Activated CD4-positive, alpha-beta memory T cell treated with anti-CD3 and anti-CD28 coated beads, Interleukin-2, amount 10 ng/mL, durations not matched to agents 7 days and 5 days (primary cell): ENCODE results near the gene CTSG. TPM values are rescaled to one million over a fixed set of nuclear protein-coding genes. Genes with fewer than 3 reads are reported as not detected.
"Not testable (repeated sequence)": the region's sequence is repeated elsewhere in the genome, so short reads cannot be mapped to it uniquely, and the experiment has no call there.

ENCODE experiments used
- CTCF ChIA-PET: fragments of 350-600 bp; sonication (Branson Sonifier 250); formaldehyde crosslinking; loops from one replicate; lab custom pipeline; 2021; ENCODE audit warnings: antibody characterized with exemption, inconsistent platforms; lab: Charles Lee
- POLR2A ChIA-PET: fragments of 350-600 bp; sonication (Branson Sonifier 250); formaldehyde crosslinking; loops from one replicate; lab custom pipeline; 2021; ENCODE audit warnings: antibody characterized with exemption; lab: Charles Lee
- DNase-seq: peaks from one replicate; pipeline ENCODE4 v3.0.0-alpha.2; 2020
- H3K27ac Mint-ChIP-seq: one replicate; pipeline ENCODE4 v1.8.0; 2021; ENCODE audit warnings: mild to moderate bottlenecking, mixed read lengths
- H3K27me3 Mint-ChIP-seq: one replicate; pipeline ENCODE4 v1.8.0; 2021; ENCODE audit warnings: mixed read lengths
- H3K36me3 Mint-ChIP-seq: one replicate; pipeline ENCODE4 v1.8.0; 2021; ENCODE audit warnings: low read depth, mixed read lengths
- H3K4me1 Mint-ChIP-seq: one replicate; pipeline ENCODE4 v1.8.0; 2021; ENCODE audit warnings: mixed read lengths
- H3K4me3 Mint-ChIP-seq: one replicate; pipeline ENCODE4 v1.8.0; 2021; ENCODE audit warnings: mild to moderate bottlenecking, mixed read lengths
- H3K9me3 Mint-ChIP-seq: one replicate; pipeline ENCODE4 v1.8.0; 2021; ENCODE audit warnings: mixed read lengths
- total RNA-seq, 2 experiments: library from RNA; stranded (reverse); gene quantifications; one replicate each; pipeline ENCODE4 v1.2.3, GENCODE V29; 2021

Gene CTSG
- total RNA-seq, 2 experiments from 2014 or later = 0.93 to 1.1 TPM

- H3K4me1 Mint-ChIP-seq, H3K27ac Mint-ChIP-seq, CTCF ChIA-PET, H3K36me3 Mint-ChIP-seq, POLR2A ChIA-PET, H3K4me3 Mint-ChIP-seq, H3K9me3 Mint-ChIP-seq, DNase-seq: not testable (repeated sequence)
- H3K27me3 Mint-ChIP-seq = peaks cover 35% of the 10 kb centered on the region
These were observed 15.0 kb upstream of the CTSG start for GRCh38 chr14:24591004-24591403.

- peaks cover 15% of the 10 kb centered on the region for H3K27me3 Mint-ChIP-seq
- H3K27ac Mint-ChIP-seq, H3K4me1 Mint-ChIP-seq, H3K4me3 Mint-ChIP-seq, CTCF ChIA-PET, H3K9me3 Mint-ChIP-seq, POLR2A ChIA-PET, H3K36me3 Mint-ChIP-seq, DNase-seq: not testable (repeated sequence)
These were observed 8.4 kb upstream of the CTSG start for GRCh38 chr14:24584402-24584801.

- Mint-ChIP-seq H3K36me3 (no peaks in the 10 kb centered on the region), H3K27ac (no peak overlapping the region), H3K4me3 (no peak overlapping the region), H3K4me1 (peaks cover 9% of the 10 kb centered on the region), H3K9me3 (no peaks in the 10 kb centered on the region), H3K27me3 (peaks cover 8% of the 10 kb centered on the region)
- ChIA-PET POLR2A (no interaction called here), CTCF (no interaction called here)
- DNase-seq = no peak
These were observed 2.5 kb upstream of the CTSG start for GRCh38 chr14:24578558-24578957.

- H3K9me3 Mint-ChIP-seq = no peaks in the 10 kb centered on the region
- H3K27ac Mint-ChIP-seq = no peak overlapping the region
- no peak for DNase-seq
- ChIA-PET POLR2A (no interaction called here), CTCF (no interaction called here)
- peaks cover 9% of the 10 kb centered on the region for H3K4me1 Mint-ChIP-seq
- no peak overlapping the region for H3K4me3 Mint-ChIP-seq
- H3K27me3 Mint-ChIP-seq = peaks cover 8% of the 10 kb centered on the region
- no peaks in the 10 kb centered on the region for H3K36me3 Mint-ChIP-seq
These were observed 721 bp upstream of the CTSG start for GRCh38 chr14:24576771-24577170.

GRCh38 chr14:24574206-24574774 is 1.8 kb downstream of the CTSG start:
- POLR2A ChIA-PET = no interaction called here
- no peak overlapping the region for H3K4me3 Mint-ChIP-seq
- no peaks in the 10 kb centered on the region for H3K9me3 Mint-ChIP-seq
- H3K27ac Mint-ChIP-seq = no peak overlapping the region
- peaks cover 18% of the 10 kb centered on the region for H3K27me3 Mint-ChIP-seq
- peaks cover 9% of the 10 kb centered on the region for H3K4me1 Mint-ChIP-seq
- H3K36me3 Mint-ChIP-seq = no peaks in the 10 kb centered on the region
- no peak for DNase-seq
- CTCF ChIA-PET = no interaction called here

- no peak overlapping the region for H3K27ac Mint-ChIP-seq
- H3K36me3 Mint-ChIP-seq = no peaks in the 10 kb centered on the region
- peaks cover 12% of the 10 kb centered on the region for H3K9me3 Mint-ChIP-seq
- no peaks in the 10 kb centered on the region for H3K4me1 Mint-ChIP-seq
- ChIA-PET CTCF (no interaction called here), POLR2A (no interaction called here)
- no peak overlapping the region for H3K4me3 Mint-ChIP-seq
- no peak for DNase-seq
- peaks cover 20% of the 10 kb centered on the region for H3K27me3 Mint-ChIP-seq
These were observed 9.7 kb downstream of the CTSG start for GRCh38 chr14:24566318-24566717.

- ChIA-PET CTCF (no interaction called here), POLR2A (no interaction called here)
- Mint-ChIP-seq H3K4me1 (no peaks in the 10 kb centered on the region), H3K9me3 (peaks cover 12% of the 10 kb centered on the region), H3K27ac (no peak overlapping the region), H3K27me3 (peaks cover 18% of the 10 kb centered on the region), H3K4me3 (no peak overlapping the region), H3K36me3 (no peaks in the 10 kb centered on the region)
- DNase-seq = no peak
These were observed 10.3 kb downstream of the CTSG start for GRCh38 chr14:24565766-24566165.

GRCh38 chr14:24563505-24563904 is 12.5 kb downstream of the CTSG start:
- Mint-ChIP-seq H3K27ac (no peak overlapping the region), H3K27me3 (peaks cover 12% of the 10 kb centered on the region), H3K4me3 (no peak overlapping the region), H3K36me3 (no peaks in the 10 kb centered on the region), H3K9me3 (peaks cover 12% of the 10 kb centered on the region), H3K4me1 (no peaks in the 10 kb centered on the region)
- ChIA-PET POLR2A (no interaction called here), CTCF (no interaction called here)
- DNase-seq = no peak

- DNase-seq = no peak
- POLR2A ChIA-PET = no interaction called here
- Mint-ChIP-seq H3K4me3 (no peak overlapping the region), H3K4me1 (no peaks in the 10 kb centered on the region), H3K27me3 (peaks cover 7% of the 10 kb centered on the region), H3K27ac (no peak overlapping the region), H3K36me3 (no peaks in the 10 kb centered on the region), H3K9me3 (no peaks in the 10 kb centered on the region)
- CTCF ChIA-PET = no interaction called here
These were observed 19.3 kb downstream of the CTSG start for GRCh38 chr14:24556756-24557155.

- H3K4me1 Mint-ChIP-seq, CTCF ChIA-PET, H3K4me3 Mint-ChIP-seq, DNase-seq, H3K27ac Mint-ChIP-seq, POLR2A ChIA-PET, H3K27me3 Mint-ChIP-seq, H3K36me3 Mint-ChIP-seq: not testable (repeated sequence)
- H3K9me3 Mint-ChIP-seq = peaks cover 17% of the 10 kb centered on the region
These were observed 27.0 kb downstream of the CTSG start for GRCh38 chr14:24549064-24549463.

GRCh38 chr14:24542346-24542936 is 33.6 kb downstream of the CTSG start:
- ChIA-PET POLR2A (no interaction called here), CTCF (no interaction called here)
- Mint-ChIP-seq H3K27me3 (peaks cover 23% of the 10 kb centered on the region), H3K9me3 (peaks cover 11% of the 10 kb centered on the region), H3K4me1 (peaks cover 2% of the 10 kb centered on the region), H3K36me3 (no peaks in the 10 kb centered on the region), H3K4me3 (no peak overlapping the region), H3K27ac (no peak overlapping the region)
- no peak for DNase-seq

- peaks cover 20% of the 10 kb centered on the region for H3K27me3 Mint-ChIP-seq
- CTCF ChIA-PET = no interaction called here
- H3K9me3 Mint-ChIP-seq = peaks cover 2% of the 10 kb centered on the region
- H3K4me1 Mint-ChIP-seq = peaks cover 2% of the 10 kb centered on the region
- DNase-seq = no peak
- POLR2A ChIA-PET = no interaction called here
- no peaks in the 10 kb centered on the region for H3K36me3 Mint-ChIP-seq
- no peak overlapping the region for H3K27ac Mint-ChIP-seq
- no peak overlapping the region for H3K4me3 Mint-ChIP-seq
These were observed 40.3 kb downstream of the CTSG start for GRCh38 chr14:24535737-24536136.

GRCh38 chr14:24534286-24534685 is 41.8 kb downstream of the CTSG start:
- H3K4me3 Mint-ChIP-seq = no peak overlapping the region
- ChIA-PET CTCF (interaction anchor here (1.0 kb wide), 1 partner anchor 61 kb away, joined by 3 read pairs; no protein-coding TSS in a partner anchor), POLR2A (no interaction called here)
- no peaks in the 10 kb centered on the region for H3K36me3 Mint-ChIP-seq
- H3K9me3 Mint-ChIP-seq = peaks cover 2% of the 10 kb centered on the region
- H3K27me3 Mint-ChIP-seq = peaks cover 9% of the 10 kb centered on the region
- H3K4me1 Mint-ChIP-seq = no peaks in the 10 kb centered on the region
- no peak for DNase-seq
- H3K27ac Mint-ChIP-seq = no peak overlapping the region
